Measurements from ENCODE around the gene SFSWAP.

Gene SFSWAP

GRCh38 chr12:131829791-131830334, 119.0 kb downstream of the SFSWAP start:
- Histone ChIP-seq H3K27ac (no peak overlapping the region), H3K9ac (no peak overlapping the region), H3K36me3 (ENCODE audit: insufficient read depth) (no peaks in the 10 kb centered on the region), H3K79me2 (ENCODE audit: insufficient read depth, low read depth) (no peaks in the 10 kb centered on the region), H3K4me3 (IDR thresholded peaks at IDR 0.05; ENCODE audit: insufficient read depth, low read depth, low read length) (no peak overlapping the region), H3K4me2 (no peak overlapping the region), H4K20me1 (ENCODE audit: insufficient read depth) (no peaks in the 10 kb centered on the region), H3K4me1 (ENCODE audit: low read depth, poor library complexity, severe bottlenecking) (no peaks in the 10 kb centered on the region), H2AFZ (ENCODE audit: low read depth) (no peak overlapping the region), H3K27me3 (ENCODE audit: insufficient read depth, low read depth) (peaks cover 13% of the 10 kb centered on the region)
- no peak for TF ChIP-seq CTCF (conservative IDR thresholded peaks at IDR 0.05; ENCODE audit: low read depth, low read length)

- Histone ChIP-seq H3K79me2 (ENCODE audit: insufficient read depth, low read depth) (no peaks in the 10 kb centered on the region), H3K4me1 (ENCODE audit: low read depth, poor library complexity, severe bottlenecking) (no peaks in the 10 kb centered on the region), H3K9ac (no peak overlapping the region), H3K36me3 (ENCODE audit: insufficient read depth) (no peaks in the 10 kb centered on the region), H3K27me3 (ENCODE audit: insufficient read depth, low read depth) (peaks cover 13% of the 10 kb centered on the region), H4K20me1 (ENCODE audit: insufficient read depth) (no peaks in the 10 kb centered on the region), H3K4me3 (IDR thresholded peaks at IDR 0.05; ENCODE audit: insufficient read depth, low read depth, low read length) (no peak overlapping the region), H2AFZ (ENCODE audit: low read depth) (no peak overlapping the region; the same call in 1 of the 2 replicates), H3K4me2 (peak overlapping the region; percentile 33; the same call in 1 of the 2 replicates), H3K27ac (no peak overlapping the region)
- no peak for TF ChIP-seq CTCF (conservative IDR thresholded peaks at IDR 0.05; ENCODE audit: low read depth, low read length)
These were observed 119.5 kb downstream of the SFSWAP start for GRCh38 chr12:131830335-131830913.

GRCh38 chr12:131830914-131831571, 120.2 kb downstream of the SFSWAP start:
- H3K4me1 ChIP-seq (ENCODE audit: low read depth, poor library complexity, severe bottlenecking), result no peaks in the 10 kb centered on the region
- peak overlapping the region; percentile 33; the same call in 1 of the 2 replicates for H3K4me2 ChIP-seq
- H3K36me3 ChIP-seq (ENCODE audit: insufficient read depth), result no peaks in the 10 kb centered on the region
- H3K27ac ChIP-seq, result no peak overlapping the region
- no peak overlapping the region; the same call in 1 of the 2 replicates for H2AFZ ChIP-seq (ENCODE audit: low read depth)
- no peak overlapping the region for H3K9ac ChIP-seq
- H3K27me3 ChIP-seq (ENCODE audit: insufficient read depth, low read depth), result peaks cover 13% of the 10 kb centered on the region
- no peaks in the 10 kb centered on the region for H3K79me2 ChIP-seq (ENCODE audit: insufficient read depth, low read depth)
- TF ChIP-seq CTCF (conservative IDR thresholded peaks at IDR 0.05; ENCODE audit: low read depth, low read length), result no peak
- no peaks in the 10 kb centered on the region for H4K20me1 ChIP-seq (ENCODE audit: insufficient read depth)
- no peak overlapping the region for H3K4me3 ChIP-seq (IDR thresholded peaks at IDR 0.05; ENCODE audit: insufficient read depth, low read depth, low read length)

GRCh38 chr12:131831635-131832041, 120.7 kb downstream of the SFSWAP start:
- H2AFZ ChIP-seq (ENCODE audit: low read depth), result no peak overlapping the region
- H3K79me2 ChIP-seq (ENCODE audit: insufficient read depth, low read depth), result no peaks in the 10 kb centered on the region
- no peak overlapping the region for H3K4me2 ChIP-seq
- no peak overlapping the region for H3K4me3 ChIP-seq (IDR thresholded peaks at IDR 0.05; ENCODE audit: insufficient read depth, low read depth, low read length)
- H3K27me3 ChIP-seq (ENCODE audit: insufficient read depth, low read depth), result peaks cover 13% of the 10 kb centered on the region
- H3K9ac ChIP-seq, result no peak overlapping the region
- H3K27ac ChIP-seq, result no peak overlapping the region
- H4K20me1 ChIP-seq (ENCODE audit: insufficient read depth), result no peaks in the 10 kb centered on the region
- H3K36me3 ChIP-seq (ENCODE audit: insufficient read depth), result no peaks in the 10 kb centered on the region
- no peak for TF ChIP-seq CTCF (conservative IDR thresholded peaks at IDR 0.05; ENCODE audit: low read depth, low read length)
- H3K4me1 ChIP-seq (ENCODE audit: low read depth, poor library complexity, severe bottlenecking), result no peaks in the 10 kb centered on the region

Data from KMS-11 (cell line).